HG03196 (cell line): Measurements from ENCODE around the gene C13orf46.

ENCODE experiments used
- ATAC-seq: cut with Tn5 transposase; IDR thresholded peaks from one replicate; pipeline ENCODE4 v1.9.1; 2021; ENCODE audit not compliant: unreplicated experiment

C13orf46 gene

GRCh38 chr13:113958373-113958772 lies 15.5 kb downstream of the C13orf46 start:
- ATAC-seq: no peak

GRCh38 chr13:113956571-113956970 lies 17.3 kb downstream of the C13orf46 start:
- ATAC-seq: no peak

GRCh38 chr13:113955691-113956090 lies 18.2 kb downstream of the C13orf46 start:
- no peak for ATAC-seq

GRCh38 chr13:113955235-113955634 lies 18.6 kb downstream of the C13orf46 start:
- no peak for ATAC-seq

- ATAC-seq: no peak
Observed at GRCh38 chr13:113954046-113954835, 19.6 kb downstream of the C13orf46 start.

- ATAC-seq: no peak
Observed at GRCh38 chr13:113953561-113953960, 20.3 kb downstream of the C13orf46 start.

GRCh38 chr13:113952983-113953520 lies 20.8 kb downstream of the C13orf46 start:
- ATAC-seq: no peak

- ATAC-seq: no peak
Observed at GRCh38 chr13:113952151-113952982, 21.5 kb downstream of the C13orf46 start.

- ATAC-seq: no peak
Observed at GRCh38 chr13:113951246-113951999, 22.5 kb downstream of the C13orf46 start.

GRCh38 chr13:113950451-113951245 lies 23.2 kb downstream of the C13orf46 start:
- no peak for ATAC-seq

GRCh38 chr13:113949546-113949945 lies 24.3 kb downstream of the C13orf46 start:
- no peak for ATAC-seq

- ATAC-seq: no peak
Observed at GRCh38 chr13:113948034-113948742, 25.7 kb downstream of the C13orf46 start.

- no peak for ATAC-seq
Observed at GRCh38 chr13:113947311-113948033, 26.4 kb downstream of the C13orf46 start.

- no peak for ATAC-seq
Observed at GRCh38 chr13:113946409-113947181, 27.3 kb downstream of the C13orf46 start.

- ATAC-seq: no peak
Observed at GRCh38 chr13:113945857-113946408, 27.9 kb downstream of the C13orf46 start.

- ATAC-seq: no peak
Observed at GRCh38 chr13:113943821-113944565, 29.9 kb downstream of the C13orf46 start.

GRCh38 chr13:113942591-113943103 lies 31.2 kb downstream of the C13orf46 start:
- no peak for ATAC-seq
